GM12865 (cell line): ENCODE results near the gene PLCL1.

Source experiments
- DNase-seq: peaks from one replicate; pipeline ENCODE4 v3.0.0; 2010; ENCODE audit warnings: low read depth
- H3K4me3 ChIP-seq: 2 replicates; pipeline ENCODE4 v1.5.1; 2011; ENCODE audit warnings: mild to moderate bottlenecking, low read depth, low read length, control low read depth
- CTCF ChIP-seq: IDR thresholded peaks from 2 replicates; pipeline ENCODE4 v1.5.1; 2011; ENCODE audit warnings: low read length, control low read depth, low read depth, inconsistent platforms; ENCODE audit not compliant: insufficient read depth; ENCODE audit errors: missing control alignments

The PLCL1 gene

GRCh38 chr2:197919487-197919886, 115.1 kb downstream of the PLCL1 start:
- H3K4me3 ChIP-seq: no peak overlapping the region
- no peak for DNase-seq
- TF ChIP-seq CTCF: no peak

- DNase-seq: no peak
- no peak for TF ChIP-seq CTCF
- H3K4me3 ChIP-seq: no peak overlapping the region
These were observed 115.7 kb downstream of the PLCL1 start for GRCh38 chr2:197920088-197920487.

- no peak for TF ChIP-seq CTCF
- H3K4me3 ChIP-seq: no peak overlapping the region
- no peak for DNase-seq
These were observed 116.3 kb downstream of the PLCL1 start for GRCh38 chr2:197920592-197921201.

GRCh38 chr2:197924483-197924882, 120.1 kb downstream of the PLCL1 start:
- no peak overlapping the region for H3K4me3 ChIP-seq
- no peak for TF ChIP-seq CTCF
- DNase-seq: no peak

- no peak overlapping the region for H3K4me3 ChIP-seq
- no peak for DNase-seq
- TF ChIP-seq CTCF: no peak
These were observed 120.8 kb downstream of the PLCL1 start for GRCh38 chr2:197925204-197925603.

GRCh38 chr2:197925976-197926375, 121.6 kb downstream of the PLCL1 start:
- DNase-seq: no peak
- H3K4me3 ChIP-seq: no peak overlapping the region
- TF ChIP-seq CTCF: no peak

DNA sequence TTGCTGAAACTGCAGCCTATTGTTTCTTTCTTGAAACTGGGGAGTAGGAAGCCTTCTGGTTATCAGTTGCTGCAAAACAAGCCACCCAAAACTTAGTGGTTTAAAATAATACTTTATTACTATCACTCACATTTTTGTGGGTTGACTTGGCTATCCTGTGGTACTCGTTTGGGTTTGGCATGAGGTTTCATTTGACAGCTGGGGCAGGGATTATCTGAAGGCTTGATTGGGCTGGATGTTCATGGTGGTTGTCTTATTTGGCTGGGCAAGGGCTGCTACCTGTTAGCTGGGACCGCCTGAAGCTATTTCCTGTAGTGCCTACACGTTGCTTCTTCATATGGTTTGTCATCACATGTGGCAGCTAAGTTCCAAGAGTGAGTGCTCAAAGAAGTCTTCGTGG, 122.3 kb downstream of the PLCL1 start:
- no peak overlapping the region for H3K4me3 ChIP-seq
- no peak for TF ChIP-seq CTCF
- DNase-seq: peak; percentile 23
